A673 (cell line): ENCODE data around the gene RNF168. TPM values are rescaled to one million over a fixed set of nuclear protein-coding genes. Genes with fewer than 3 reads are reported as not detected.
"Not testable (repeated sequence)": the region's sequence is repeated elsewhere in the genome, so short reads cannot be mapped to it uniquely, and the experiment has no call there.

Experiments used
- BruUV-seq: library from RNA; stranded (reverse); fragments of 400-500 nt; replicated peaks from 2 replicates; lab custom pipeline; 2021; lab: Mats Ljungman, UMichigan
- CTCF ChIA-PET: fragments of 300-600 bp; sonication (Branson Sonifier 250); formaldehyde crosslinking; loops from one replicate; lab custom pipeline; 2022; ENCODE audit warnings: antibody characterized with exemption; lab: Charles Lee
- POLR2A ChIA-PET: fragments of 300-600 bp; sonication (Branson Sonifier 250); formaldehyde crosslinking; loops from one replicate; lab custom pipeline; 2022; ENCODE audit warnings: antibody characterized with exemption; ENCODE audit not compliant: low non-redundant PET; lab: Charles Lee
- DNase-seq: peaks from one replicate; pipeline ENCODE4 v3.0.0-alpha.2; 2015; ENCODE audit warnings: low spot score
- H3K27ac ChIP-seq: fragments of 200-600 bp; sonication (generic); 2 replicates; pipeline ENCODE4 v1.5.1; 2016; ENCODE audit warnings: mixed run types, low read depth, mild to moderate bottlenecking, mixed read lengths, antibody characterized with exemption, low read length; ENCODE audit not compliant: poor library complexity, severe bottlenecking
- H3K27me3 ChIP-seq: fragments of 200-600 bp; sonication (generic); replicated peaks from 2 replicates; pipeline ENCODE4 v1.6.1; 2017; ENCODE audit warnings: mixed run types, low read depth, mild to moderate bottlenecking, mixed read lengths, antibody characterized with exemption, low read length; ENCODE audit not compliant: insufficient read depth, poor library complexity
- H3K36me3 ChIP-seq: fragments of 200-600 bp; sonication (generic); 2 replicates; pipeline ENCODE4 v1.6.1; 2016; ENCODE audit warnings: mixed run types, mild to moderate bottlenecking, mixed read lengths, antibody characterized with exemption, low read length; ENCODE audit not compliant: insufficient read depth, poor library complexity, severe bottlenecking
- H3K4me1 ChIP-seq: fragments of 200-600 bp; sonication (generic); 2 replicates; pipeline ENCODE4 v1.6.1; 2017; ENCODE audit warnings: mixed run types, mild to moderate bottlenecking, mixed read lengths, antibody characterized with exemption, low read length; ENCODE audit not compliant: insufficient read depth, poor library complexity, severe bottlenecking
- H3K4me3 ChIP-seq: fragments of 200-600 bp; sonication (generic); 2 replicates; pipeline ENCODE4 v1.5.1; 2016; ENCODE audit warnings: low read depth, mixed run types, mild to moderate bottlenecking, mixed read lengths, low read length; ENCODE audit not compliant: poor library complexity, severe bottlenecking
- H3K9me3 ChIP-seq: fragments of 200-600 bp; sonication (generic); 2 replicates; pipeline ENCODE4 v1.6.1; 2016; ENCODE audit warnings: mixed run types, low read depth, mild to moderate bottlenecking, mixed read lengths, antibody characterized with exemption, low read length; ENCODE audit not compliant: poor library complexity, severe bottlenecking
- CTCF ChIP-seq: fragments of 300-800, 200-600 bp; sonication (generic); conservative IDR thresholded peaks from 2 replicates; pipeline ENCODE4 v1.5.1; 2017; ENCODE audit warnings: low read depth, mild to moderate bottlenecking, antibody characterized with exemption, low read length, moderate library complexity, mixed read lengths
- EZH2 ChIP-seq: fragments of 200-600 bp; sonication (generic); IDR thresholded peaks from 2 replicates; pipeline ENCODE4 v1.6.1; 2017; ENCODE audit warnings: borderline replicate concordance, low read depth, mild to moderate bottlenecking, mixed read lengths, antibody characterized with exemption, low read length; ENCODE audit not compliant: poor library complexity, severe bottlenecking
- intact Hi-C: fragments of 100-400 bp; cut with micrococcal nuclease; formaldehyde crosslinking; loops from one replicate; pipeline ENCODE4 v1.10.0; 2022; ENCODE audit not compliant: unreplicated experiment
- total RNA-seq: library from RNA; stranded (reverse); gene quantifications from 2 replicates; pipeline ENCODE4 v1.2.3, GENCODE V29; 2021

The RNF168 gene
- total RNA-seq, 1 experiment from 2014 or later, result 42.9 TPM

- Histone ChIP-seq H3K27ac (no peak overlapping the region), H3K36me3 (no peaks in the 10 kb centered on the region), H3K4me3 (no peak overlapping the region), H3K9me3 (no peaks in the 10 kb centered on the region), H3K27me3 (no peaks in the 10 kb centered on the region), H3K4me1 (no peaks in the 10 kb centered on the region)
- ChIA-PET CTCF (interaction anchor here (0.7 kb wide), 1 partner anchor 698 kb away, joined by 4 read pairs; no protein-coding TSS in a partner anchor), POLR2A (no interaction called here)
- BruUV-seq, result no TSS peak
- TF ChIP-seq CTCF (no peak), EZH2 (no peak)
- no peak for DNase-seq
- intact Hi-C loops, result no loop called here
Measured at GRCh38 chr3:196423044-196423781, 80.4 kb downstream of the RNF168 start.

DNA sequence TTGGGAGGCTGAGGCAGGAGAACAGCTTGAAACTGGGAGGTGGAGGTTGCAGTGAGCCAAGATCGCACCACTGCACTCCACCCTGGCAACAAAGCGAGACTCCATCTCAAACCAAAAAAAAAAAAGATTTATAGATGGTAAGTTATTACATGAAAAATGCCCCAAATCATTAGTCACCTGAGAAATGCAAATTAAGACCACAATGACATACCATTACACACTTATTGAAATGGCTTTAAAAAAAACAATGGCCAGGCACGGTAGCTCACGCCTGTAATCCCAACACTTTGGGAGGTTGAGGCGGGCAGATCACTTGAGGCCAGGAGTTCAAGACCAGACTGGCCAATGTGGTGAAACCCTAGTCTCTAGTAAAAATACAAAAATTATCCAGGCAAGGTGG, 81.9 kb downstream of the RNF168 start:
- CTCF ChIA-PET, BruUV-seq: not testable (repeated sequence)

GRCh38 chr3:196419386-196419785, 84.2 kb downstream of the RNF168 start:
- intact Hi-C loops, result no loop called here
- no peak overlapping the region for H3K27ac ChIP-seq

More for the DNA sequence above, 81.9 kb downstream of the RNF168 start:
- H3K27ac ChIP-seq, DNase-seq, intact Hi-C loops, H3K36me3 ChIP-seq, H3K4me1 ChIP-seq, H3K27me3 ChIP-seq, H3K4me3 ChIP-seq, H3K9me3 ChIP-seq: not testable (repeated sequence)
- POLR2A ChIA-PET, result interaction anchor here (0.6 kb wide), 1 partner anchor 69 kb away, joined by 4 read pairs; no protein-coding TSS in a partner anchor

More at GRCh38 chr3:196419386-196419785, 84.2 kb downstream of the RNF168 start:
- no peaks in the 10 kb centered on the region for H3K36me3 ChIP-seq
- H3K4me1 ChIP-seq, result no peaks in the 10 kb centered on the region
- TF ChIP-seq CTCF, result no peak
- no peak for TF ChIP-seq EZH2
- no peak for DNase-seq
- ChIA-PET POLR2A (no interaction called here), CTCF (no interaction called here)
- no peaks in the 10 kb centered on the region for H3K9me3 ChIP-seq
- no peaks in the 10 kb centered on the region for H3K27me3 ChIP-seq
- BruUV-seq, result no TSS peak
- H3K4me3 ChIP-seq, result no peak overlapping the region

Other genes starting within 250 kb of the RNF168 start
- gene PCYT1A, start 216.0 kb downstream of the RNF168 start, total RNA-seq, result 62.3 and 63.2 TPM in 2 replicates
- 23.3 and 24.6 TPM in 2 replicates for gene DYNLT2B, start 185.5 kb downstream of the RNF168 start, total RNA-seq
- not detected in 2 replicates for gene TM4SF19, start 165.4 kb downstream of the RNF168 start, total RNA-seq
- gene UBXN7, start 71.3 kb downstream of the RNF168 start, total RNA-seq, result 92.8 and 94.2 TPM in 2 replicates
- gene SMCO1, start 11.6 kb upstream of the RNF168 start, total RNA-seq, result not detected in 2 replicates
- gene WDR53, start 64.8 kb upstream of the RNF168 start, total RNA-seq, result 17.8 and 23.1 TPM in 2 replicates
- 20.9 and 23.0 TPM in 2 replicates for gene FBXO45, start 64.9 kb upstream of the RNF168 start, total RNA-seq
- 0.64 and 0.92 TPM in 2 replicates for gene NRROS, start 135.9 kb upstream of the RNF168 start, total RNA-seq
- gene CEP19, start 208.5 kb upstream of the RNF168 start, total RNA-seq, result 6.0 TPM in 2 replicates
- 59.0 and 59.1 TPM in 2 replicates for gene PIGX, start 208.6 kb upstream of the RNF168 start, total RNA-seq
- gene PAK2, start 236.1 kb upstream of the RNF168 start, total RNA-seq, result 93.2 and 102 TPM in 2 replicates